Progenitor cell of endocrine pancreas (in vitro differentiated cells): ENCODE data around the gene CTBP1. TPM values are rescaled to one million over a fixed set of nuclear protein-coding genes. Genes with fewer than 3 reads are reported as not detected.

Experiments used
- DNase-seq: peaks from one replicate; pipeline ENCODE4 v3.0.0; 2021; ENCODE audit warnings: low spot score; ENCODE audit not compliant: unreplicated experiment
- H3K27ac Mint-ChIP-seq: 2 replicates; pipeline ENCODE4 v1.8.0; 2021; ENCODE audit warnings: mild to moderate bottlenecking, moderate library complexity, mixed read lengths
- H3K27me3 Mint-ChIP-seq: 2 replicates; pipeline ENCODE4 v1.8.0; 2021; ENCODE audit warnings: mixed read lengths
- H3K36me3 Mint-ChIP-seq: 2 replicates; pipeline ENCODE4 v1.8.0; 2022; ENCODE audit warnings: mixed read lengths; ENCODE audit not compliant: insufficient read depth
- H3K4me1 Mint-ChIP-seq: 2 replicates; pipeline ENCODE4 v1.8.0; 2021; ENCODE audit warnings: low read depth, mixed read lengths
- H3K4me3 Mint-ChIP-seq: 2 replicates; pipeline ENCODE4 v1.8.0; 2021; ENCODE audit warnings: low read depth, mild to moderate bottlenecking, moderate library complexity, mixed read lengths
- H3K9me3 Mint-ChIP-seq: 2 replicates; pipeline ENCODE4 v1.8.0; 2021; ENCODE audit warnings: low read depth, mixed read lengths
- total RNA-seq: library from RNA; stranded (reverse); gene quantifications from 2 replicates; pipeline ENCODE4 v1.2.1, GENCODE V29; 2021
- TF ChIP-seq, protein P1 (sequence below): fragments of 200-600 bp; sonication (generic); IDR thresholded peaks from one replicate; pipeline ENCODE4 v1.5.0; 2021; ENCODE audit warnings: antibody characterized with exemption, mild to moderate bottlenecking; ENCODE audit not compliant: unreplicated experiment

CTBP1 gene
- total RNA-seq, 1 donor from 2014 or later = 199 TPM

DNA sequence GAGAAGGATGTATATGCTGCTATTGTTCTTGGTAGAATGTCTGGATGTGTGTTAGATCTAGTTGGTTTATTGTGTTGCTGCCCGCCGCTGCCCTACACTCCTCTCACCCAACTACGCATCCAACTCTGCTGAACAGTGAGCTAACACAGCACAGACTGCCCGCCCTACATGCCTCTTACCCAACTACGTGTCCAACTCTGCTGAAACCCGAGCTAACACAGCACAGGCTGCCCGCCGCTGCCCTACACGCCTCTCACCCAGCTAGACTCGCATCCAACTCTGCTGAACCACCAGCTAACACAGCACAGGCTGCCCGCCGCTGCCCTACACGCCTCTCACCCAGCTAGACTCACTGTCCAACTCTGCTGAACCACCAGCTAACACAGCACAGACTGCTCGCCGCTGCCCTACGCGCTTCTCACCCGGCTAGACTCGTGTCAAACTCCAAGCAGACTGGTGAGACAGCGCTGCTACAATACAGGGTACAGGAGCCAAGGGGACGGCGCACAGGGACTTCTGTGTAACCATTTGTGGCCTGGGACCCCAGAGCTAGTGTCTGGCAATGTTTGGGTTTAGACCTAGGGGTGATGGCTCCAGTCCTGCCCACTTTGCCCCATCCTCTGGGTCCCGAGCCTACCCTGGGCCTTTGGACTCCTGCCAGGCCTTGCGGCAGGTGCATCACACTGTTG lies 11.6 kb upstream of the CTBP1 start:
- Mint-ChIP-seq H3K36me3 (peaks cover 3% of the 10 kb centered on the region), H3K4me1 (no peaks in the 10 kb centered on the region), H3K27ac (no peak overlapping the region), H3K4me3 (no peak overlapping the region), H3K9me3 (peaks cover 15% of the 10 kb centered on the region), H3K27me3 (no peaks in the 10 kb centered on the region)
- DNase-seq = no peak
- TF ChIP-seq, protein P1, sequence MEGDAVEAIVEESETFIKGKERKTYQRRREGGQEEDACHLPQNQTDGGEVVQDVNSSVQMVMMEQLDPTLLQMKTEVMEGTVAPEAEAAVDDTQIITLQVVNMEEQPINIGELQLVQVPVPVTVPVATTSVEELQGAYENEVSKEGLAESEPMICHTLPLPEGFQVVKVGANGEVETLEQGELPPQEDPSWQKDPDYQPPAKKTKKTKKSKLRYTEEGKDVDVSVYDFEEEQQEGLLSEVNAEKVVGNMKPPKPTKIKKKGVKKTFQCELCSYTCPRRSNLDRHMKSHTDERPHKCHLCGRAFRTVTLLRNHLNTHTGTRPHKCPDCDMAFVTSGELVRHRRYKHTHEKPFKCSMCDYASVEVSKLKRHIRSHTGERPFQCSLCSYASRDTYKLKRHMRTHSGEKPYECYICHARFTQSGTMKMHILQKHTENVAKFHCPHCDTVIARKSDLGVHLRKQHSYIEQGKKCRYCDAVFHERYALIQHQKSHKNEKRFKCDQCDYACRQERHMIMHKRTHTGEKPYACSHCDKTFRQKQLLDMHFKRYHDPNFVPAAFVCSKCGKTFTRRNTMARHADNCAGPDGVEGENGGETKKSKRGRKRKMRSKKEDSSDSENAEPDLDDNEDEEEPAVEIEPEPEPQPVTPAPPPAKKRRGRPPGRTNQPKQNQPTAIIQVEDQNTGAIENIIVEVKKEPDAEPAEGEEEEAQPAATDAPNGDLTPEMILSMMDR = no peak

DNA sequence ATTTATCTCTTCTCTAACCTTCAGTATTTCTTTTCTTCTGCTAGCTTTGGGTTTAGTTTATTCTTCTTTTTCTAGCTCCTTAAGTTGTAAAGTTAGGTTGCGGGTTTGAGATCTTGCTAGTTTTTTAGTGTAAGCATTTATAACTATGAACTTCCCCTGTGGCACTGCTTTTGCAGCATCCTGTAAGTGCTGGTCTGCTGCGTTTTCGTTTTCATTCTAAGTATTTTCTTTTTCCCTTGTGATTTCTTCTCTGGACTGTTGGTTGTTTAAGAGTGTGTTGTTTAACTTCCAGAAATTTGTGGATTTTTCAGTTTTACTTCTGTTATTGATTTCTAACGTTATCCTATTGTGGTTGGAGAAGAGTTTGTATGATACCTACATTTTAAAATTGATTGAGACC lies 11.0 kb upstream of the CTBP1 start:
- Mint-ChIP-seq H3K27me3 (no peaks in the 10 kb centered on the region), H3K27ac (no peak overlapping the region), H3K4me1 (no peaks in the 10 kb centered on the region), H3K4me3 (no peak overlapping the region), H3K9me3 (peaks cover 16% of the 10 kb centered on the region), H3K36me3 (peaks cover 3% of the 10 kb centered on the region)
- TF ChIP-seq, protein P1 = no peak
- no peak for DNase-seq

DNA sequence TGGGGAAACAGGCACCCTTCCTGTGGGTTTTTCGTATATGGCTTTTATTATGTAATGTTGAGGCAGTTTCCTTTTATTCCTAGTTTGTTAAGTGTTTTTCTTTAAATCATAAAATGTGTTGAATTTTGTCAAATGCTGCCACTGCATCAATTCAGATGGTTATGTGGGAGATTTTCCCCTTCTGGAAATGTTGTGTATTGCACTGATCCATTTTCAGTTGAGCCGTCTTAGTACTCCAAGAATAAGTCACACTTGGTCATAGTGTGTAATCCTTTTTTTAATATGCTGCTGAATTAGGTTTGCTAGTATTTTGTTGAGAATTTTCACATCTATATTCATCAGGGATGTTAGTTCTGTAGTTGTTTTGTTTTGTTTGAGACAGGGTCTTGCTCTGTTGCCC lies 9.5 kb upstream of the CTBP1 start:
- TF ChIP-seq, protein P1 = peak; percentile 8
- no peak overlapping the region for H3K4me3 Mint-ChIP-seq
- no peak for DNase-seq
- H3K36me3 Mint-ChIP-seq = peaks cover 7% of the 10 kb centered on the region
- H3K27me3 Mint-ChIP-seq = no peaks in the 10 kb centered on the region
- no peaks in the 10 kb centered on the region for H3K4me1 Mint-ChIP-seq
- peaks cover 29% of the 10 kb centered on the region for H3K9me3 Mint-ChIP-seq
- no peak overlapping the region for H3K27ac Mint-ChIP-seq

DNA sequence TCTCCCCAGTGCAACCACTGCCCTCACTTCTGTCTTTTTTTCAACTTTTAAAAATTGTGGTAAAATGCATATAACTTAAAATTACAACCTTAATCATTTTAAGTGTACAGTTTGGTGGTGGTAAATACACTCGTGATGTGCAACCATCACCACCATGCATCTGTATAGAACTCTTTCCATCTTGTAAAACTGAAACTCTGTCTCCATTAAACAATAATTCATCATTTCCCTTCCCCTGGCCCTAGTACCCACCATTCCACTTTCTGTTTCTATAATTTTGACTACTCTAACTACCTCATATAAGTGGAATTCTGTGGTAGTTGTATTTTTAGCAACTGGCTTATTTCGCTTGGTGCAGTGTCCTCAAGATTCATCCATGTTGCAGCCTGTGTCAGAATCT lies 6.8 kb upstream of the CTBP1 start:
- Mint-ChIP-seq H3K4me1 (no peaks in the 10 kb centered on the region), H3K9me3 (peaks cover 34% of the 10 kb centered on the region), H3K36me3 (peaks cover 32% of the 10 kb centered on the region), H3K27me3 (no peaks in the 10 kb centered on the region), H3K27ac (no peak overlapping the region), H3K4me3 (no peak overlapping the region)
- TF ChIP-seq, protein P1 = no peak
- DNase-seq = no peak

DNA sequence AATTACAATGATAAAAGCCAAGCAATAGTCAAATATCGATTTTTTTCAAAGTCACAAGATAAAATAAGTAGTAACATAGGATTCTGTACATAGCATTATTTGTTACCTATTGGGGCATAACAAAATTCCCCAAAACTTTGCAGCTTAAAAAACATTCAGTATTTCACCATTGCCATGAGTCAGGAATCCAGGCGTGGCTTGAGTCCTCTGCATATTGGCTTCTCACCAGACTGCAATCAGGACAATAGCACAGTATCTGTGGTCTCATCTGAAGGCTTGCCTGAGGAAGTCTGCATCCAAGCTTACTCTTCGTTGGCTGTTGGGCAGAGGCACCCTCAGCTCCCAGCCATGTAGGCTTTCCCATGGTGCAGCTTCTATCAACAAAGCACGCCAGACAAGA lies 6.2 kb upstream of the CTBP1 start:
- TF ChIP-seq, protein P1 = no peak
- Mint-ChIP-seq H3K36me3 (peaks cover 35% of the 10 kb centered on the region), H3K4me3 (no peak overlapping the region), H3K27me3 (no peaks in the 10 kb centered on the region), H3K9me3 (peaks cover 34% of the 10 kb centered on the region), H3K4me1 (peaks cover 1% of the 10 kb centered on the region), H3K27ac (no peak overlapping the region)
- no peak for DNase-seq
